Ishikawa (cell line): ENCODE measurements around the gene C12orf43.

Source experiments
- CEBPB ChIP-seq: IDR thresholded peaks from 2 replicates; pipeline ENCODE4 v1.6.1; 2012
- CREB1 ChIP-seq: IDR thresholded peaks from 2 replicates; pipeline ENCODE4 v1.6.1; 2012; ENCODE audit warnings: low read depth
- EGR1 ChIP-seq: IDR thresholded peaks from 2 replicates; pipeline ENCODE4 v1.6.1; 2012
- EP300 ChIP-seq: IDR thresholded peaks from 2 replicates; pipeline ENCODE4 v1.6.1; 2012; ENCODE audit warnings: borderline replicate concordance
- MAX ChIP-seq: IDR thresholded peaks from 2 replicates; pipeline ENCODE4 v1.6.1; 2012
- NFIC ChIP-seq: IDR thresholded peaks from 2 replicates; pipeline ENCODE4 v1.6.1; 2012
- RAD21 ChIP-seq: IDR thresholded peaks from 2 replicates; pipeline ENCODE4 v1.6.1; 2012; ENCODE audit warnings: low read depth
- TAF1 ChIP-seq: IDR thresholded peaks from 2 replicates; pipeline ENCODE4 v1.6.1; 2012; ENCODE audit warnings: low read depth, mild to moderate bottlenecking
- TCF12 ChIP-seq: IDR thresholded peaks from 2 replicates; pipeline ENCODE4 v1.6.1; 2012; ENCODE audit warnings: low read depth
- TF ChIP-seq, protein P1 (sequence below): IDR thresholded peaks from 2 replicates; pipeline ENCODE4 v1.6.1; 2012; ENCODE audit warnings: low read depth, mild to moderate bottlenecking

DNA sequence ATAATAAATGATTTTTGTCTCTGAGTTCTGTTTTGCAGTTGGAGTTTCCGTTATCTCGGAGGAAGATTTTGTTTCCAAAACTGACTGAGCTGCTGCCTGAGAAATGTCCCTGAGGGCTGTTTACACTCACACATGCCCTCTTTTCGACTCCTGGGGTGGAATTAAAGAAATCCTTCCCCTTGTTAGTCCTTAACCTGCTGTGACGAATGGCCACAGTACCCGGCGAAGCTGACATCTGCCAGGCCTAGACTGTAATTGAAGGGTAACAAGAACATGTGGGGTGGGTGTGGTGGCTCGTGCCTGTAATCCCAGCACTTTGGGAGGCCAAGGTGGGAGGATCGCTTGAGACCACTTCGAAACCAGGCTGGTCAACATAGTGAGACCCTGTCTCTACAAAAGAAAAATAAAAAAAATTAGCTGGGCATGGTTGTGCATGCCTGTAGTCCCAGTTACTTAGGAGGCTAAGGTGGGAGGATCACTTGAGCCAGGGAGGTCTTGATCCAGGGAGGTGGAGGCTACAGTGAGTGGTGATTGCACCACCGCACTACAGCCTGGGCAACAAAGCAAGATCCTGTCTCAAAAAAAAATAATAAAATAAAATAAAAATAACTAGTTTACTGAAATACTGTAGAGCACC is 14.4 kb upstream of the C12orf43 start:
- TF ChIP-seq TAF1 (no peak), TCF12 (no peak), CEBPB (no peak), EGR1 (no peak), RAD21 (no peak), EP300 (no peak), CREB1 (no peak), NFIC (no peak), MAX (no peak)
- TF ChIP-seq, protein P1, sequence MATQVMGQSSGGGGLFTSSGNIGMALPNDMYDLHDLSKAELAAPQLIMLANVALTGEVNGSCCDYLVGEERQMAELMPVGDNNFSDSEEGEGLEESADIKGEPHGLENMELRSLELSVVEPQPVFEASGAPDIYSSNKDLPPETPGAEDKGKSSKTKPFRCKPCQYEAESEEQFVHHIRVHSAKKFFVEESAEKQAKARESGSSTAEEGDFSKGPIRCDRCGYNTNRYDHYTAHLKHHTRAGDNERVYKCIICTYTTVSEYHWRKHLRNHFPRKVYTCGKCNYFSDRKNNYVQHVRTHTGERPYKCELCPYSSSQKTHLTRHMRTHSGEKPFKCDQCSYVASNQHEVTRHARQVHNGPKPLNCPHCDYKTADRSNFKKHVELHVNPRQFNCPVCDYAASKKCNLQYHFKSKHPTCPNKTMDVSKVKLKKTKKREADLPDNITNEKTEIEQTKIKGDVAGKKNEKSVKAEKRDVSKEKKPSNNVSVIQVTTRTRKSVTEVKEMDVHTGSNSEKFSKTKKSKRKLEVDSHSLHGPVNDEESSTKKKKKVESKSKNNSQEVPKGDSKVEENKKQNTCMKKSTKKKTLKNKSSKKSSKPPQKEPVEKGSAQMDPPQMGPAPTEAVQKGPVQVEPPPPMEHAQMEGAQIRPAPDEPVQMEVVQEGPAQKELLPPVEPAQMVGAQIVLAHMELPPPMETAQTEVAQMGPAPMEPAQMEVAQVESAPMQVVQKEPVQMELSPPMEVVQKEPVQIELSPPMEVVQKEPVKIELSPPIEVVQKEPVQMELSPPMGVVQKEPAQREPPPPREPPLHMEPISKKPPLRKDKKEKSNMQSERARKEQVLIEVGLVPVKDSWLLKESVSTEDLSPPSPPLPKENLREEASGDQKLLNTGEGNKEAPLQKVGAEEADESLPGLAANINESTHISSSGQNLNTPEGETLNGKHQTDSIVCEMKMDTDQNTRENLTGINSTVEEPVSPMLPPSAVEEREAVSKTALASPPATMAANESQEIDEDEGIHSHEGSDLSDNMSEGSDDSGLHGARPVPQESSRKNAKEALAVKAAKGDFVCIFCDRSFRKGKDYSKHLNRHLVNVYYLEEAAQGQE: no peak
